CD4-positive, alpha-beta T cell (primary cell): ENCODE measurements around the gene FXYD6. TPM values are rescaled to one million over a fixed set of nuclear protein-coding genes. Genes with fewer than 3 reads are reported as not detected.

ENCODE experiments used
- ATAC-seq: fragments of 200-7000 bp; cut with Tn5 transposase; one replicate; pipeline ENCODE4 v1.10.0; 2022; ENCODE audit warnings: mild to moderate bottlenecking; ENCODE audit not compliant: poor library complexity
- CTCF ChIA-PET: fragments of 350-600 bp; sonication (Branson Sonifier 250); formaldehyde crosslinking; loops from one replicate; lab custom pipeline; 2021; ENCODE audit warnings: antibody characterized with exemption, inconsistent platforms; lab: Charles Lee
- POLR2A ChIA-PET: fragments of 350-600 bp; sonication (Branson Sonifier 250); formaldehyde crosslinking; loops from one replicate; lab custom pipeline; 2021; ENCODE audit warnings: antibody characterized with exemption, inconsistent platforms; lab: Charles Lee
- DNase-seq, 14 experiments: peaks; one replicate each; pipeline ENCODE4 v3.0.0-alpha.2; 2013 to 2020; ENCODE audit warnings: mixed read lengths in 2 of 14
- H3K27ac ChIP-seq, 2 donors: one replicate each; pipeline versions ENCODE4 v1.5.1 to v1.7.0; 2013; ENCODE audit warnings: low read length in 2 of 2, low read depth in 1 of 2, mild to moderate bottlenecking in 1 of 2
- H3K27me3 ChIP-seq, 2 experiments: 1 replicate in 1 of 2; 2 replicates in 1 of 2; pipeline versions ENCODE4 v1.6.1 to v1.7.0; 2013; ENCODE audit warnings: low read length in 2 of 2, control low read depth in 1 of 2, mild to moderate bottlenecking in 1 of 2, moderate library complexity in 1 of 2; ENCODE audit not compliant: insufficient read depth in 2 of 2, control insufficient read depth in 1 of 2
- H3K36me3 ChIP-seq: one replicate; pipeline ENCODE4 v1.6.1; 2013; ENCODE audit warnings: low read length, control low read depth; ENCODE audit not compliant: insufficient read depth
- H3K4me1 ChIP-seq: one replicate; pipeline ENCODE4 v1.6.1; 2013; ENCODE audit warnings: low read length, control low read depth; ENCODE audit not compliant: insufficient read depth
- H3K4me3 ChIP-seq: one replicate; pipeline ENCODE4 v1.5.1; 2013; ENCODE audit warnings: mild to moderate bottlenecking, low read length, moderate library complexity
- H3K9me3 ChIP-seq, 2 experiments: 1 replicate in 1 of 2; 2 replicates in 1 of 2; pipeline versions ENCODE4 v1.6.1 to v1.7.0; 2013; ENCODE audit warnings: low read length in 2 of 2, mild to moderate bottlenecking in 2 of 2, control low read depth in 1 of 2, moderate library complexity in 1 of 2; ENCODE audit not compliant: control insufficient read depth in 1 of 2, insufficient read depth in 1 of 2
- H3K27ac Mint-ChIP-seq: one replicate; pipeline ENCODE4 v1.8.0; 2020; ENCODE audit warnings: mixed read lengths
- H3K27me3 Mint-ChIP-seq: one replicate; pipeline ENCODE4 v1.8.0; 2021; ENCODE audit warnings: mixed read lengths
- H3K36me3 Mint-ChIP-seq: one replicate; pipeline ENCODE4 v1.8.0; 2021; ENCODE audit warnings: low read depth, mixed read lengths
- H3K4me1 Mint-ChIP-seq: one replicate; pipeline ENCODE4 v1.8.0; 2021; ENCODE audit warnings: low read depth, mixed read lengths
- H3K4me3 Mint-ChIP-seq: one replicate; pipeline ENCODE4 v1.8.0; 2020; ENCODE audit warnings: mild to moderate bottlenecking, mixed read lengths
- H3K9me3 Mint-ChIP-seq: one replicate; pipeline ENCODE4 v1.8.0; 2020; ENCODE audit warnings: mixed read lengths
- CTCF ChIP-seq: fragments of 200-600 bp; IDR thresholded peaks from one replicate; pipeline ENCODE4 v1.8.0; 2022; ENCODE audit warnings: antibody characterized with exemption, mild to moderate bottlenecking
- intact Hi-C, 2 experiments: fragments of 100-400 bp; cut with DNase I in 1 of 2; cut with micrococcal nuclease in 1 of 2; formaldehyde crosslinking; loops; one replicate each; pipeline versions ENCODE4 v1.15.1 to v1.9.0; 2023 to 2025; cut with DNase I, micrococcal nuclease
- total RNA-seq, 174 experiments: library from RNA in 2 of 174; stranded (reverse) in 2 of 174; gene quantifications; one replicate each; pipeline ENCODE4 v1.2.3 and lab custom pipeline; 2021 to 2026

The FXYD6 gene
- total RNA-seq, 2 experiments from 2014 or later, result not detected

- H3K4me1 Mint-ChIP-seq, result peaks cover 17% of the 10 kb centered on the region
- H3K4me3 ChIP-seq, result no peak overlapping the region
- H3K27ac Mint-ChIP-seq, result no peak overlapping the region
- H3K9me3 ChIP-seq, result peaks cover 0 to 15% of the 10 kb centered on the region in 2 experiments
- no peak overlapping the region for H3K4me3 Mint-ChIP-seq
- H3K9me3 Mint-ChIP-seq, result no peaks in the 10 kb centered on the region
- H3K27me3 ChIP-seq, result peaks cover 60 to 62% of the 10 kb centered on the region in 2 experiments
- intact Hi-C loops, result no loop called here
- CTCF ChIA-PET, result interaction anchor here (1.6 kb wide), 1 partner anchor 24 kb away, joined by 4 read pairs; no protein-coding TSS in a partner anchor
- POLR2A ChIA-PET, result no interaction called here
- DNase-seq, result no peak
- peaks cover 70% of the 10 kb centered on the region for H3K27me3 Mint-ChIP-seq
- no peaks in the 10 kb centered on the region for H3K36me3 Mint-ChIP-seq
- ATAC-seq, result no peak
- peaks cover 23% of the 10 kb centered on the region for H3K4me1 ChIP-seq
- no peak for TF ChIP-seq CTCF
- no peak overlapping the region for H3K27ac ChIP-seq
- H3K36me3 ChIP-seq, result no peaks in the 10 kb centered on the region
Measured at GRCh38 chr11:117793583-117793982, 82.9 kb downstream of the FXYD6 start.

DNA sequence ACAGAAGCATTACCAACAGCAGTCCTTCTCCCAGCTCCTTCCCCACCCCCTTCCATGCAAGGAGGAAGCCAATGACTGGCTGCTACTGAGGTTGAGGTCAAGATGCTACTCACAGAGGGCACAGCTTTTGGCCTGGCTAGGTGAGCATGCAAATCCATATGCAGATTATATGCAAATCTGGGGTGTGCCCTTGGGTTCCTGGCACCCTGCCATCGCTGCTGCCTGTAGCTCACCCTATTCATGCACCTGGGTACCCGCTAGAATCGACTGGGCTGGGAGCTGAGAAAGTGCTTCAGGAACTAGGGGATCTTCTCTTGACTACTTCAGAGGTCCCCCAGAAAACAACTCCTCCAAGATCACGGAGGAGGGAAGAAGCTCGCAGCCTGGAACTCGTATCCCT is 83.5 kb downstream of the FXYD6 start:
- intact Hi-C loops, result no loop called here
- H3K4me1 ChIP-seq, result peaks cover 23% of the 10 kb centered on the region
- Mint-ChIP-seq H3K27ac (no peak overlapping the region), H3K4me1 (peaks cover 17% of the 10 kb centered on the region), H3K4me3 (no peak overlapping the region), H3K9me3 (no peaks in the 10 kb centered on the region), H3K36me3 (no peaks in the 10 kb centered on the region), H3K27me3 (peaks cover 67% of the 10 kb centered on the region)
- DNase-seq (no peak), ATAC-seq (no peak)
- no peaks in the 10 kb centered on the region for H3K36me3 ChIP-seq
- TF ChIP-seq CTCF, result no peak
- ChIA-PET POLR2A (no interaction called here), CTCF (interaction anchor here (1.6 kb wide), 1 partner anchor 24 kb away, joined by 4 read pairs; no protein-coding TSS in a partner anchor)
- H3K4me3 ChIP-seq, result no peak overlapping the region
- no peak overlapping the region for H3K27ac ChIP-seq
- H3K9me3 ChIP-seq, result peaks cover 0 to 15% of the 10 kb centered on the region in 2 experiments
- H3K27me3 ChIP-seq, result peaks cover 57 to 62% of the 10 kb centered on the region in 2 experiments

- Histone ChIP-seq H3K36me3 (no peaks in the 10 kb centered on the region), H3K9me3 (peaks cover 0 to 15% of the 10 kb centered on the region in 2 experiments), H3K27me3 (peaks cover 53 to 57% of the 10 kb centered on the region in 2 experiments), H3K27ac (no peak overlapping the region), H3K4me1 (peaks cover 23% of the 10 kb centered on the region), H3K4me3 (no peak overlapping the region)
- intact Hi-C loops, result no loop called here
- H3K4me3 Mint-ChIP-seq, result no peak overlapping the region
- ChIA-PET POLR2A (no interaction called here), CTCF (no interaction called here)
- peaks cover 12% of the 10 kb centered on the region for H3K4me1 Mint-ChIP-seq
- DNase-seq, result no peak
- no peak for TF ChIP-seq CTCF
- ATAC-seq, result no peak
- H3K27ac Mint-ChIP-seq, result no peak overlapping the region
- no peaks in the 10 kb centered on the region for H3K9me3 Mint-ChIP-seq
- no peaks in the 10 kb centered on the region for H3K36me3 Mint-ChIP-seq
- H3K27me3 Mint-ChIP-seq, result peaks cover 62% of the 10 kb centered on the region
Measured at GRCh38 chr11:117792241-117792640, 84.2 kb downstream of the FXYD6 start.
